Embryonic facial prominence (tissue), 1 donor: ENCODE results near the gene GPA33.

Experiments used
- DNase-seq: peaks from one replicate; pipeline ENCODE4 v3.0.0-alpha.2; 2016; ENCODE audit errors: extremely low spot score

Gene GPA33

DNA sequence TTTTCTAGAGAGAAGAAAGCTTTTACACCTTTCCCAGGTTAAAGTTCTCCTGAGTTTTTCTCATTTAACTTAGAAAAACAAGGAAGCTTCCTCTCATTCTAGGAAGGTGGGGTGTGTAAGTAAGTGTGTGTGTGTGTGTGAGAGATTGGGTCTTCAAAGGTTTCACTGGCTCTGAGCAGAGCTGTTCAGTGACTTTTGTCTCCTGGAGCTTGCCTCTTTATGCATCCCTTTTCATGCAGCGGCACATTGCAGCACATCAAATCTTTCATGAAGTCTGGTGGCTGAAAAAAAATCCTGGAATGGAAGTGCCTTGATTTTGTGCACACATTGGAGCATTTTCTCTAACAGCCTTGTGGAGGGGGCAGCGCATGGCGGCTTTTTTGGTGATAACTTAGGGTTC, 3.4 kb downstream of the GPA33 start:
- no peak for DNase-seq

DNA sequence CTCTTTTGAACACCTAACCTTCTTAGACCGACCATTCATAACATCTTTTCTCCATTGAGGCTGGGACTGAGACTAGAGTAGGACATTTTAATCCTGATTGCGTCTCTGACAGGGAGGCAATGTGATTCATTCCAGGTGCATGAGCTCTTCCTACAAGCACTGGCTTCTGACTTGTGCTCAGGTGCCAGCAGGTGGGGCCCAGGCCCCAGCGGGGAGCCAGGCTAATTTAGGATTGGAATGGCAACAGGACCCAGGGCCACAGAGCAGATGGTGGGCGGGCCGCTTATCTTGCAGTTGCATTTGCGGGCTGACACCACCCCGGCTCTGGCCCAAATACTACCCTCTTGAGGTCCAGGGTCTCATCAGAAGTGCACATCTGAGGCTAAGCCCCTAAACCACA, 4.1 kb downstream of the GPA33 start:
- no peak for DNase-seq

DNA sequence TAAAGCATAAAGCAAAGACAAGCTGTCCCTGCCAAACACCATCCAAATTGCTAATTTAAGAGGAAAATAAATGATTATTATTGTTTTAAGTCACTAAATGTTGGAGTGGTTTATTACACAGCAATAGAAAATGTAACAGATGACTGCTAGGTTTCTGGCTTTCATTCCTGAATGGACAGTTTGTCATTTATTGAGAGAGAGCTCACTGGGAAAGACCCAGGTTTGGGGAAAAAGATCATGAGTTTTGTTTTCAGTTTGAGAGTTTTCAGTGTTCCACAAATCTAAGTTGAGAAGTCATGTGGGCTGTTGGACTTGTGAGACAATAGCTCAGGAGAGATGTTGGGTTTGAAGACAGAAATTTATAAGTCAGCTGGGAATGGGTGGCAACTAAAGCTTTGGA, 5.4 kb downstream of the GPA33 start:
- no peak for DNase-seq

DNA sequence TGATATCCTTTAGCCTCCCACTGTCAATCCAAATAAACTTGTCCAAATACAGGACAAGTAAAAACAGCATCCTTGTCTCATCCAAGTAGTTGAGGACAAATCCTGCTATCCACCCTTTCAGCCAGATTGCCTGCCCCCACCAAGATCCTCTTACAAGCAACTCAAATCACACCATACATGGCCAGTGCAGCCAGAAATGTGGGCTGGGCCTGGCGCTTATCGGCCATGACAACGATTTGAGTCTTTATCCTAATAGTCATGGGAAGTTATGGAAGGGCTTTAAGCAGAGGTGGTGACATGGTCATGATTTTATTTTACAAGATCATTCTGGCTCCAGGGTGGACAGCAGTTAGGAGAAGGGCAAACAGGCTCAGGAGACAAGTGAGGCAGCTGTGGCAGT, 6.3 kb downstream of the GPA33 start:
- DNase-seq: no peak

DNA sequence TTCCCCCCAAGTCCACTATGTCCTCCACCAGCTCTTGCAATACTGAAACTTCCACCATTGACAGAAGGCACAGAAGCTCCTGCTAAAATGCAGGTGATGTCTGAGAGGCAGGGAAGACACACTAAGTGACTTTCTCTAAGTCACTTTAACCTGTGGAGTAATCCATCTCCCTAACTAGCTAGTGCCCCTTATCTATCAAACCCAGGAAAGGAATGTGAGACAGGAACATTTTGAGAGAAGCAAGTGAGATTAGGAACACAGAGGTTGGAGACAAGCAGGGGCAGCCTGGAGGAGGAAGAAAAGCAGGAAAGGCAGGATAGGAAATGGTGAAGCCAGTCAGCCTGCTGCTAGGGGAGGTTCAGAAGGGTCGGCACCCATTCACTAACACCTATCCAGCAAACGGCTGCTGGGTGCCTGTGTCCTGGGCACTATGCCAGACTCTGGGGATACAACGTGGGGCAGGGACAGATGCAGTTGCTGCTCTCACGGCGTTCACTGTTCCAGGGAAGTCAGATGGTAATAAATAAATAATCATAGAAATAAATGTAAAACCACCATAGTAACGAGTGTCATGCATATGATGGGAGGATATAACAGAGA, 7.0 kb downstream of the GPA33 start:
- no peak for DNase-seq

DNA sequence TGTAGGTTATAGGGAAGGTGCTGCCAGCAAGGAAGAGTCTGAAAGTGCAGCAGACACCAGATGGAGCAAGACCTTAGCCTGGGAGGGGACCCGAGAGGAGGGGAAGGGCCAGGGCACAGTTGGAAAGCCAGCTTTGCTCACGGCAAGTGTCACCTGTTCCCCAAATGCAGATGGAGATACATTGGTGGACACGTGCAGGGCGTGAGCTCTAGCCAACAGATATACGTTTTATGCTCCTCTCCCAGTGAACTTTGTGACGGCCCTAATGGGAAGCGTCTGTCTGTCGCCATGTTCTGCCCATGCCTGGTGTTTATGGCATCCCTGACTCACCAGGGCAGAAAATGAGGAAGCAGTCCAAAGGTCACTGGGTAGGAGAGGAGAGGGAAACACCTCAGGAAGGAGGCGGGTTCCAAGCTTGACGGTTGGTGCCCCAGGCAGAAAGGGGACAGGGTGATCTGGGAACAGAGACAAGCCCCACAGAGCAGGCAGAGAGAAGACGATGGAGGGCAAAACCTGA, 7.6 kb downstream of the GPA33 start:
- DNase-seq: no peak

DNA sequence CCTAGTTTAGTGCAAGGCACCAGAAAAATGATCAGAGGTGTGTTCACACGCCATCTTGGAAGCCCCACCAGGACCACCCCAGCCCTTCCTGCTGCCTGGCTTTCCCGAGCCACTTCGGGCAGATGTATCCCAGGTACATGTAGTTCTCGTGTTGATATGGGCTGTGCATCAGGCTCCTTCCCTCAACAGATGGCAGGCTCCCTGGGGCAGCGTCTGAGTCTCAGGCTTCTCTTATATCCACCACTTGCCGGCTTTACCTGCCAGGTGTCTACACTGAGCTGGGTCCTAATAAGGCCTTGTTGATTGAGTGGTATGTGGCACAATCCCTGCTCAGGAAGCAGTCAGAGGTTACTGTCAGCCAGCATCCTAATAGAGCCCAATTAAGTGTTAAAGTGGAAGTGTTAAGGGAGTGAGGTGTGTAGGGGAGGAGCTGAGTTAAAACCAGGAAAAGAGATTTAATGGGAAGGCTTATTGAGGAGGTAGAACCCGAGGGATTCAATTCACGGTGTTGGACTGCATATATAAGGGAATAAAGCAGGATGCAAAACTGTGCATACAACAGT, 8.5 kb downstream of the GPA33 start:
- no peak for DNase-seq

DNA sequence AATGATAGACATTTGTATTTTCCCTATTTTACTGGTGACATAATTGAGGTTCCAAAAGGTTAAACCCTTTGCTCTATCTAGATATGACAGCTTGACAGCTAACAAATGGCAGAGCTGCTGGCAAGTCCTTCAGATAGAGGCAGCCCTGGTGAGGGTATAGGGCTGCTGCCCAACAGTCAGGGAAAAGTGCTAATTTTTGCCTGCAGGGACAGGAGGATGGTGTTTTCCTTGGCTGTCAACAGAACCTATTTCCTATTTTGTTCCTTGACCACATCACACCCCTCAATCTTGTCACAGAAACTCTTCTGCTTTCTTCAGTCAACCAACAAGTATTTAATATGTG, 12.3 kb downstream of the GPA33 start:
- DNase-seq: no peak

DNA sequence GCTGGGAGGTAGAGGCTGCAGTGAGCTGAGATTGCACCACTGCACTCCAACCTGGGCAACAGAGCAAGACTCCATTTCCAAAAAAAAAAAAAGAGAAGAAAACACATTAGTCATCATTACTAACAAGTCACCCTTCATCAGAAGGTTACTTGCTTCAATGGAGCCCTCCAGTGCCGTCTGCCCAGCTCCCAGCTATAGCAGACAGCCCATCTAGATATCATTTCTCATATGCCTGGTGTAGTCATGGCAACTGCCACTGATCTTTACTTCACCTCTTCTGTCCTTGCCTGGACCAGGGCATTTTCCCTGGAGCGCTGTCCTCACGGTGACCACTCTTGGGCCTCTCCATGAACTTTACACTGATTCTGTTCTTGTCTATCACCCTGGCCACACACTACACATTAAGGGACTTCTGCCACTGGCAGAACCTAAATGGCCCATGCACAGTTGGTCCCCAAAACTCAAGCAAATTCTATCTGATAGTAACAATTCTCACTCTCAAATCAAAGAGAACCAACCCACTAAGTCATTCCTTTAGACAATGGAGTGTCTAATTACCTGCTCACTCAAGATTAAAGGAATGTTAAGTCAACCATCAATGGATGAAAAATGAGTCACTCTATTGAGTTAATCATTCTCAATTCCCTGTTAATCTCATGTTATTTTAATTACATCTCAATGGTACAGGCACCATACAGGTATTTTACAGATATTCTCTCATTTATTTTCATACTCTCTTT, 12.9 kb downstream of the GPA33 start:
- DNase-seq: no peak

DNA sequence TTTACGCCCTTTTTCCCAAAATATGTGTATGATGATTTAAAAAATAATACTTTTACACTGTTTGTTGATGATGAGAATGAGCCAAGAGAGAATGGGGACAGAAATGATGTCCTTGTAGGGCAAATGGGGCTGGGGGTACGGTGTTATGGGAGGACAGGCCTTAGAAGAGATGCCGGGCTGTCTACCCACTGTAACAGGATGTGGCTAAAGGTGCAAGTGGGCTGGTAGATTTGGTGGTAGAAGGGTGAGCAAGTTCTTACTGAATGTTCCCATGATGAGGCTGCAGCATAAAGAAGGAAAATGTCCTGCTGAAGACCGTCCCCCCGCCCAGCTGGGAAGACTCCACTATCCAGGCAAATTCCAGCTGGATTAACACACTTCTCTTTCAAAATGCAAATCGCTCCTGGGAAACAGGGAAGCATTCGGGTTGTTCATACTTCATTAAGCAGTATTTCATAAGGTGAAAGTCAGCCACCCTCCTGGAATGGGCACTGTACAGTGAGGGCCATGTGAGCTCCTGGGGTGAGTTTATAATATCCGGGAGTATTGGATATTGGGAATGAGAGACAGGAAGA, 14.0 kb downstream of the GPA33 start:
- DNase-seq: no peak

DNA sequence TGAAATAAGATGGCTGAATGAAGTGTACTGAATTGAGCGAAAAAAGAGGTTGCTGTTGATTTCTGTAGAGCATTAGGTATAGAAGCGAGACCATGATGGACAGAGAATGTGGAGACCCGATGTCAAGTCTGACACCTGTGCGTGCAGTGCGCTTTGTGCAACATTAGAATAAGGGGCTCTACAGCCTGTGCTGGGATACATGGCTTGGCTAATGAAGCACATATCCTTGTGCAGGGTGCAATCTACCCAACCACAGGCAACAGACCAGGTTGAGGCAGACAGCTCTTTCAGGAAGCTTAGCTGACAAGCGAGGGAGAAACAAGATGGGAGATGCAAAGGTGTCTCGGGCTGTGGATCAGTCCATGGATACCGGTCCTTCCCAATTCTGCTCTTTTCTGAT, 18.9 kb downstream of the GPA33 start:
- no peak for DNase-seq

DNA sequence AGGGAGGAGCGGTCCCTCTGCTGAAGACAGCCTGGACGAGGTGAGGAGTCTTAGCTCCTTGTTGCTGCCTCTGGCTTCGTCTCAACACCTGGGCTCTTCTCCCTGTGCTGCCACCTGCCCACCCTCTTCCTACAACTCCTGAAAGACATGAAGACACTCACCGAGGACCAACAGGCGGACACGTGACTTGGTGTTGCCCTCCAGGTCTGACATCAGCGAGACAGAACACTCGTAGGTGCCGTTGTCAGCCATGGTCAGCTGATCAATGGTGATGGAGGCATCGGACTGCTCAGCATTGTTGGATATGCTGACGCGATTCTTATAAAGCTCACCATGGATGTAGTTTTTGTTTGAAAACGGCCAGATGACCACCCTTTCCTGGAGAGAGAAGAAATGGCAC, 21.4 kb downstream of the GPA33 start:
- no peak for DNase-seq

DNA sequence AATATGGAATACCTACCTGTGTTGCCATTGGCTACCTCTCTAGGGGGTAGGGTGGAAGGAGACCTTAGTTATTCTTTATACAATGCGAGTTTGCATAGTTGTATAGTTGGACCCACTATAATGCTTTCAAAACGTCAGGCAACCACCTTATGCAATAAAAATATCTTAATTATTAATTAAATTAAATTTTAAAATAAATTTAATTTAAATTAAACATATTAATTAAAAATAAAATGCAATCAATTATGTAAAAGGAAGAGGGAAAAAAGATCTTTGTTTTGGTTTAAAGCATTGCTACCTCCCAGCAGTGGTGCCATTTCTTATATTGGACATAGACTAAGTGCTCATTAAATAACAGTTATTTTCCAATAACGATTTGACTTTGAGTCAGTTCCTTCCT, 22.3 kb downstream of the GPA33 start:
- DNase-seq: no peak

DNA sequence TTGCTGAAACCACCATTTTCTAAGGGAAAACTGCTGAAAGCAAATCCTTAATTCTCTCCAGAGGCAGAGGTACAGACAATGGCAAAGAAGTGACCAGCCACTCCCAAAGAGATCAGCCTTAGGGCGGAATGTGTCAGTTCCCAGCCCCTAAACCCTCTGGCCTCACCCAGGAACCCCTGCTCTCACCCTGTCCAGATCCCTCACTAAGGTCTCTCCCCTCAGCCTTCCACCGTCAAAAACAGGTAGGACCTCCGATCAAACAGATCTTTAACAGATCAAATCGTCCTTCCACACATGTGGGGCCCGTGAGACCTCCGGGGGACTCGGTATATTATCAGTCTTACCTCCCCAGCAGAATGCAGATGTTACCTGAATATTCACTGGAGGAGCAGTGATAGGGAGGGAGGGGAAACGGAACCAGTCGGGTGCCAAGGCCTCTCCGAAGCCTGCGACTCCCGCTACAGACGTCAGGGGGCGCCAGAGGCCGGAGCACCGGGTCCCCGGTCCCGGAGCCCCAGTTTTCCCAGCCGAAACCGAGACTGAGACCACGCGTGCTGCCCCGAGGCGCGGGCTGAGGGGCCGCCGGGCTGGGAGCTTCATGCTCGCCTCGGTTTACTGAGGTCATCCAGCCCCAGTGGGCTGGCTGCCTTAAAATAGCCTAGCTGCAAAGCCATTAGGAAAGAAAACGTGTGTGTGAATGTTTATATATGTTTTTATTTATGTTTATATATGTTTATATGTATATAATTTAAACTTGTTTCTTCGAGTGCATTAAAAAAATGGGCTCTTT, 23.6 kb downstream of the GPA33 start:
- DNase-seq: peak; percentile 25

DNA sequence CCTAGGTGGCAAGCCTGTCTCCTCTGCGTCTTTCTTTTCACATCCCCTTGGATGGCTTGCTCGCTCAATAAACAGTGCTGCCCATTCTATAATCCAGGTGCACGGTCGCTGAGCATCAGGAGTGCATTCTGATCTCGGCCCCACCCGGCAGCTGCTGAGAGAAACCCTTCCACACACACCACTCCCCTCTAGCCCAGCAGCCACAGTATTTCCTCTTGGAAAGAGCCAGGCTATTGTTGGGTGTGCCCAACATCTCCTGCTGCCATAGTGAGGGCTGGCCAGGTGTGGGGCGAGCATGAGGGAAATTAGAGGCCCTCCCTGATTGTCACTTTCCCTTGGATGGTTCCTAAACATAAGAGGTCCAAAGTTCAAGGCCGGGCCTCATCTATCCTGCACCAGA, 24.7 kb downstream of the GPA33 start:
- no peak for DNase-seq

DNA sequence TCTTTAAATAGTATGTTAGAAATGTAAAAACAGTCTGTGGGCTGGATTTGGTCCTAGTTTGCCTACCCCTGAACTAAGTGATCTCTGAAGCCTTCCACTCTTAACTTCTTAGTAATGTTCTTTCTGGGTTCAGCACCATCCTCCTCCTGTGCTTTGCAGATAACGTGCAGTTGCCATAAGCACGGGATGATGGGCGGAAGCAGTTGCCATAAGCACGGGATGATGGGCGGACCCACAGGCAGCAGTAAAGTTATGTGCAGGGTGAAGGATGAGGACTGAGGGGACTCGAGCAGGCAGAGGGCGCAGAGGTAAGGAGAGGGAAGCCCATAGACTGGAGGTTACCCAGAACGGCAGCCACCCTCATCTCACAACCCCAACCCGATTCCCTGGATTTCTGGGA, 25.6 kb downstream of the GPA33 start:
- DNase-seq: no peak

DNA sequence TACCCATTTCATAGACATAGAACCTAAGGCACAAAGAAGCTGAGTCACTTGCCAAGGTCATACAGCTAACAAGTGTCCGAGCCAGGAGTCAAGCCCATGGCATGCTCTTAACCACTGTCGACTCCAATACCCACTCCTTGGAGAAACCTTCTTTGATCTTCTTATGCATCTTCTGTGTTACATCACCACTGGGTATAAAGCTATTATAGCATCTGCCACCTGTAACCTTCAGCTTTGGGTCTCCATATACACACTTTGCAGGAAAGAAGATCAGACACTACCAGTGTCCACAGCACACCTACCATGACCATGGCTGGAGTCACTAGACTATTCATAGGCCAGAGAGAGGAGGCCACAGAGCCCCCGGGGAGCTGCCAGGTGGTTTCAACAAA, 29.1 kb downstream of the GPA33 start:
- DNase-seq: no peak

DNA sequence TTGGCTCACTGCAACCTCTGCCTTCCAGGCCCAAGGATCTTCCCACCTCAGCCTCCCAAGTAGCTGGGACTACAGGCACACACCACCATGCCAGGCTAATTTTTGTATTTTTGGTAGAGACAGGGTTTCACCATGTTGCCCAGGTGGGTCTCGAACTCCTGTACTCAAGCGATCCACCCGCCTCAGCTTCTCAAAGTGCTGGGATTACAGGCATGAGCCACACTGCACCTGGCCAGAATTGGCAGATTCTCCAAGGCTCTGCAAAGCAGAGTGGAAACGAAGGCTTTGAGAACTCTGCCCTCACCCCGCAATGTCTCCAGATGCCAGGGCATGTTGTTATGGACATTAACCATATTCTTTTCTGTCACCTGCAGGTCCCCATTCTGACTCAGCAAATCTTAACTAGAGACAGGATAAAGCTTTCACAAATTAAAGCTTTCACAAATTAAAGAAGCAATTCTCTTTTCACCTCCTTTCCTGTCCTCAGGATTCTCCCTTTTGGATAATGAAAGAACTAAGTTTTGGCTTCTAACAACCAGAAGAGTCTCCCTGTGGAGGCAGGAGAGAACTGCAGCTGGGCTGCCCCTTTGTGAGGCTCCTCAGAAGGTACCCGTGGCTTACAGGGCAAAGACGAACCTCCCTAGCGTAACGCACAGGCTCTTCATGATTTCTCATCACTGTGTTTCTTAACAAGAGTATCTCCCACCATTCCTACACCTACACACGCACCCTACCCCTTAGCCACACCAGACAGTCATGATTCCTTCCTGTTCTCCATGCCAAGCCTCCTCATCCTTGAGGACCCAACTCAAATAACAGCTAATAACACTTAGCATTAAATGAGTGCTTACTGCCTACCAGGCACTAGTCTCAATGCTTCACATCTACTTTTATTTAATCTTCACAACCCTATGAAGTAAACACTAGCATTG, 29.8 kb downstream of the GPA33 start:
- no peak for DNase-seq

DNA sequence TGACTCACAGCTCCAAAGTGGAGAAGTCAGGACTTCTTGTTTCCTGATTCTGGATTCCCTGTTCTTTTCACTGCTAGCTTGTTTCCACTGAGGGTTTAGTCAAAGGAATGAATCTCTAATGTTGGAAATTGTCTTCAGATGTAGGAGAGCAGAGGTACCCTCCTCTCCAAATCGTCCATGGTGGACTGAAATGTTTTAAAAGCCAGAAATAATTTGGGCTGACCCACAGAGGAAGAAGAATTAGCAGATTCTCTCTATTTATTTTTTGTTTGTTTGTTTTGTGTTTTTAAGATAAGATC, 30.4 kb downstream of the GPA33 start:
- no peak for DNase-seq

DNA sequence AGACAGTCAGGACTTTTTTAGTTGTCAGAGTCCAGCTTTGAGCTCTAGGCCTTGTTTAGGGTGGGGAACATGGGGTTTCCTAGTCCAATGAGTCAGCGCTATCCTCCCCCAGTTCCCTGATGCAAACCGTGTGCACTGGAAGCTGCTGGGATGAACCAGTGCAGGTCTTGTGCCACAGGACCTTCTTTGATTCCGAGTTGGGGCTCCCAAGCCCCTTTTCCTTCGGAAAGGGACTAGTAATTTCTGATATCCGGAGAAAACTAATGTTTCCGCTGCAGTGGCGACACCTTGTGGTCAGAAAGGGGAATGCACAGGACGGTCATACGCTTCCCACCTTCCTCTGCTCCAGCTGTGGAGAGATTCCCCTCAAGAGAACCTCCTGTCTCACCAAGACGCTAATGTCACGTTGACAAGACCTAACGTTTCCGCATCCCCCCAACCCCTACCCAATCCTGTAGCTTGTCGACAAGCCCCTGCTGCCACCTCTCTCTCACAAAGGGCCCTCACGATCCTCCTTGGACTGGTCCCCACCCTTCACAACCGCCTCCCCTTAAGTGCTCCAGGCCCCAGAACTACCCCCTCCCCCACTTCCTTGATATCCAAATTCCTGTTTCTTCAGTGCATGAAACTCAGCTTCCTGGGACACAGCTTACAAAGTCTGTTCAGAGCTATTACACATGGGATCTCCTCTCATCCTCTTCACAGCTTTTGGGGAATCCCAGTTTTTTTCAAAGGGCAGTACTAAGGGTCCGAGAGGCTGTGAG, 30.9 kb downstream of the GPA33 start:
- peak; percentile 52 for DNase-seq

DNA sequence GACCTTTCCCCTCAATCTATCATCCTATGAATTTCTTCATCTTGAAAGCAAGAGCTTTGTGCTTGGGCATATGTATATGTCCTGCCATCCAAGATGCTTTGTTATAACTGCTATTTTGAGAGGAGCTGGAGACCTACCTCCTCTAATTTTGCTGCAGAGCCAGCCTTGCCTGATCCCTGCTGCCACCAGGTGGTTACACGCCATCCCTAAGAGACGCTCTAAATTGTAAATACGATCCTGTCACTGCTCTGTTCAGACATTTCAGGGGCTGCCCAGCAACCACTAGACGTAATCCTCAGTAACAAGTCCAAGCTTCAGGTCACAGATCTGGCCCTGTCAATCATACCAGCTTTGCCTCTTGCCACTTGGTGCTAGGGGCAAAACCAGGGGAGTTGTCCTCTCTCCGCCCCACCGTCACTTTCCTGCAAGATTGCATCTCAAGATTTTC, 32.9 kb downstream of the GPA33 start:
- DNase-seq: no peak
